ENCODE data around the gene CMSS1. TPM values are rescaled to one million over a fixed set of nuclear protein-coding genes. Genes with fewer than 3 reads are reported as not detected.

CMSS1 gene
- total RNA-seq, 1 experiment from 2014 or later = 77.8 TPM

- DNase-seq (ENCODE audit: extremely low read depth, low read depth) = no peak
Measured at GRCh38 chr3:100009276-100010086, 191.8 kb downstream of the CMSS1 start.

- no peak for DNase-seq (ENCODE audit: extremely low read depth, low read depth)
Measured at GRCh38 chr3:100010087-100010417, 192.4 kb downstream of the CMSS1 start.

- no peak for DNase-seq (ENCODE audit: extremely low read depth, low read depth)
Measured at GRCh38 chr3:100018806-100019205, 201.1 kb downstream of the CMSS1 start.

GRCh38 chr3:100019719-100020118, 202.1 kb downstream of the CMSS1 start:
- DNase-seq (ENCODE audit: extremely low read depth, low read depth) = no peak

- no peak for DNase-seq (ENCODE audit: extremely low read depth, low read depth)
Measured at GRCh38 chr3:100020876-100021644, 203.4 kb downstream of the CMSS1 start.

GRCh38 chr3:100022506-100022905, 204.8 kb downstream of the CMSS1 start:
- no peak for DNase-seq (ENCODE audit: extremely low read depth, low read depth)

GRCh38 chr3:100023150-100023549, 205.5 kb downstream of the CMSS1 start:
- no peak for DNase-seq (ENCODE audit: extremely low read depth, low read depth)

- no peak for DNase-seq (ENCODE audit: extremely low read depth, low read depth)
Measured at GRCh38 chr3:100023595-100023994, 205.9 kb downstream of the CMSS1 start.

GRCh38 chr3:100024520-100025303, 207.1 kb downstream of the CMSS1 start:
- DNase-seq (ENCODE audit: extremely low read depth, low read depth) = no peak

GRCh38 chr3:100027321-100027720, 209.7 kb downstream of the CMSS1 start:
- DNase-seq (ENCODE audit: extremely low read depth, low read depth) = no peak

- no peak for DNase-seq (ENCODE audit: extremely low read depth, low read depth)
Measured at GRCh38 chr3:100029052-100029451, 211.4 kb downstream of the CMSS1 start.

- no peak for DNase-seq (ENCODE audit: extremely low read depth, low read depth)
Measured at GRCh38 chr3:100029689-100030088, 212.0 kb downstream of the CMSS1 start.

- no peak for DNase-seq (ENCODE audit: extremely low read depth, low read depth)
Measured at GRCh38 chr3:100030346-100030745, 212.7 kb downstream of the CMSS1 start.

GRCh38 chr3:100030914-100031425, 213.3 kb downstream of the CMSS1 start:
- DNase-seq (ENCODE audit: extremely low read depth, low read depth) = no peak

- DNase-seq (ENCODE audit: extremely low read depth, low read depth) = no peak
Measured at GRCh38 chr3:100032243-100032642, 214.6 kb downstream of the CMSS1 start.

- no peak for DNase-seq (ENCODE audit: extremely low read depth, low read depth)
Measured at GRCh38 chr3:100033184-100033583, 215.5 kb downstream of the CMSS1 start.

GRCh38 chr3:100033903-100034471, 216.3 kb downstream of the CMSS1 start:
- no peak for DNase-seq (ENCODE audit: extremely low read depth, low read depth)

GRCh38 chr3:100039075-100039474, 221.4 kb downstream of the CMSS1 start:
- no peak for DNase-seq (ENCODE audit: extremely low read depth, low read depth)

GRCh38 chr3:100040451-100041225, 223.0 kb downstream of the CMSS1 start:
- no peak for DNase-seq (ENCODE audit: extremely low read depth, low read depth)

- no peak for DNase-seq (ENCODE audit: extremely low read depth, low read depth)
Measured at GRCh38 chr3:100041328-100041749, 223.7 kb downstream of the CMSS1 start.
